ENCODE data around the gene CEP126.

Gene CEP126

GRCh38 chr11:102006835-102007566 lies 92.2 kb downstream of the CEP126 start:
- Histone ChIP-seq H4K12ac (ENCODE audit: low read depth, low read length) (no peak overlapping the region), H3K4me2 (ENCODE audit: low read length) (no peak overlapping the region), H3K14ac (ENCODE audit: low read length) (no peak overlapping the region), H2AFZ (ENCODE audit: insufficient read depth, low read length, poor library complexity) (no peak overlapping the region), H3K23ac (ENCODE audit: low read length) (no peak overlapping the region), H2BK120ac (ENCODE audit: insufficient read depth, low read length, poor library complexity) (no peak overlapping the region), H3K4me1 (ENCODE audit: control insufficient read depth in 1 of 2, insufficient read depth in 2 of 2, low read length in 2 of 2) (peaks cover 3 to 7% of the 10 kb centered on the region in 2 experiments), H3K79me2 (ENCODE audit: control insufficient read depth, insufficient read depth, low read length, poor library complexity) (no peaks in the 10 kb centered on the region), H3K27ac (ENCODE audit: low read depth, low read length) (no peak overlapping the region), H3K27me3 (ENCODE audit: insufficient read depth, low read length) (no peaks in the 10 kb centered on the region), H4K8ac (ENCODE audit: low read depth, low read length) (no peak overlapping the region), H2AK5ac (ENCODE audit: low read length) (no peak overlapping the region), H4K91ac (ENCODE audit: low read depth, low read length) (no peak overlapping the region), H3K9me3 (ENCODE audit: insufficient read depth, low read depth, low read length) (no peaks in the 10 kb centered on the region), H3K36me3 (ENCODE audit: control insufficient read depth in 1 of 2, insufficient read depth in 2 of 2, low read length in 2 of 2) (no peaks in the 10 kb centered on the region), H2BK5ac (ENCODE audit: low read depth, low read length, poor library complexity) (no peak overlapping the region), H3K9ac (ENCODE audit: low read length) (no peak overlapping the region), H3K18ac (ENCODE audit: low read length) (no peak overlapping the region), H2BK12ac (ENCODE audit: low read length) (no peak overlapping the region), H3K4ac (ENCODE audit: low read depth, low read length) (no peak overlapping the region), H3K4me3 (ENCODE audit: low read depth, low read length) (no peak overlapping the region), H3K79me1 (ENCODE audit: low read length) (peaks cover 9% of the 10 kb centered on the region)
- no CpG with 5 or more reads among the region's 7 CpGs for WGBS (ENCODE audit: extremely low coverage, insufficient coverage, insufficient read length)
- DNase-seq = no peak

GRCh38 chr11:102007567-102008437 lies 93.0 kb downstream of the CEP126 start:
- H3K18ac ChIP-seq (ENCODE audit: low read length) = no peak overlapping the region
- no peaks in the 10 kb centered on the region for H3K9me3 ChIP-seq (ENCODE audit: insufficient read depth, low read depth, low read length)
- peak; percentile 6 to 79 for DNase-seq
- H2BK5ac ChIP-seq (ENCODE audit: low read depth, low read length, poor library complexity) = no peak overlapping the region
- no peak overlapping the region for H3K4ac ChIP-seq (ENCODE audit: low read depth, low read length)
- no peak overlapping the region for H2BK12ac ChIP-seq (ENCODE audit: low read length)
- H3K23ac ChIP-seq (ENCODE audit: low read length) = no peak overlapping the region
- peaks cover 8 to 14% of the 10 kb centered on the region in 2 experiments for H3K4me1 ChIP-seq (ENCODE audit: control insufficient read depth in 1 of 2, insufficient read depth in 2 of 2, low read length in 2 of 2)
- no peak overlapping the region for H4K8ac ChIP-seq (ENCODE audit: low read depth, low read length)
- H3K4me2 ChIP-seq (ENCODE audit: low read length) = no peak overlapping the region
- no peak overlapping the region for H3K4me3 ChIP-seq (ENCODE audit: low read depth, low read length)
- no peak overlapping the region for H2AFZ ChIP-seq (ENCODE audit: insufficient read depth, low read length, poor library complexity)
- H4K12ac ChIP-seq (ENCODE audit: low read depth, low read length) = no peak overlapping the region
- no peak overlapping the region for H3K27ac ChIP-seq (ENCODE audit: low read depth, low read length)
- H3K14ac ChIP-seq (ENCODE audit: low read length) = no peak overlapping the region
- H3K36me3 ChIP-seq (ENCODE audit: control insufficient read depth in 1 of 2, insufficient read depth in 2 of 2, low read length in 2 of 2) = no peaks in the 10 kb centered on the region
- no peaks in the 10 kb centered on the region for H3K79me2 ChIP-seq (ENCODE audit: control insufficient read depth, insufficient read depth, low read length, poor library complexity)
- no peak overlapping the region for H3K9ac ChIP-seq (ENCODE audit: low read length)
- no peaks in the 10 kb centered on the region for H3K27me3 ChIP-seq (ENCODE audit: insufficient read depth, low read length)
- H2AK5ac ChIP-seq (ENCODE audit: low read length) = no peak overlapping the region
- no peak overlapping the region for H2BK120ac ChIP-seq (ENCODE audit: insufficient read depth, low read length, poor library complexity)
- no peak overlapping the region for H4K91ac ChIP-seq (ENCODE audit: low read depth, low read length)
- peaks cover 14% of the 10 kb centered on the region for H3K79me1 ChIP-seq (ENCODE audit: low read length)
- no CpG with 5 or more reads among the region's 4 CpGs for WGBS (ENCODE audit: extremely low coverage, insufficient coverage, insufficient read length)

- H3K4me2 ChIP-seq (ENCODE audit: low read length) = peak overlapping the region; percentile 49
- H3K14ac ChIP-seq (ENCODE audit: low read length) = no peak overlapping the region
- peak overlapping the region; percentile 85 for H3K27ac ChIP-seq (ENCODE audit: low read depth, low read length)
- H3K36me3 ChIP-seq (ENCODE audit: control insufficient read depth in 1 of 2, insufficient read depth in 2 of 2, low read length in 2 of 2) = no peaks in the 10 kb centered on the region
- H2BK12ac ChIP-seq (ENCODE audit: low read length) = no peak overlapping the region
- no peaks in the 10 kb centered on the region for H3K27me3 ChIP-seq (ENCODE audit: insufficient read depth, low read length)
- H3K23ac ChIP-seq (ENCODE audit: low read length) = no peak overlapping the region
- no CpG with 5 or more reads among the region's 12 CpGs for WGBS (ENCODE audit: extremely low coverage, insufficient coverage, insufficient read length)
- peaks cover 3% of the 10 kb centered on the region for H3K79me2 ChIP-seq (ENCODE audit: control insufficient read depth, insufficient read depth, low read length, poor library complexity)
- no peak overlapping the region for H3K4ac ChIP-seq (ENCODE audit: low read depth, low read length)
- H4K91ac ChIP-seq (ENCODE audit: low read depth, low read length) = no peak overlapping the region
- peaks cover 22% of the 10 kb centered on the region for H3K79me1 ChIP-seq (ENCODE audit: low read length)
- no peak overlapping the region for H4K8ac ChIP-seq (ENCODE audit: low read depth, low read length)
- no peak overlapping the region for H2BK5ac ChIP-seq (ENCODE audit: low read depth, low read length, poor library complexity)
- no peak overlapping the region for H3K9ac ChIP-seq (ENCODE audit: low read length)
- DNase-seq = peak; percentile 100
- H4K12ac ChIP-seq (ENCODE audit: low read depth, low read length) = no peak overlapping the region
- no peak overlapping the region for H2AK5ac ChIP-seq (ENCODE audit: low read length)
- H3K4me1 ChIP-seq (ENCODE audit: control insufficient read depth in 1 of 2, insufficient read depth in 2 of 2, low read length in 2 of 2) = peaks cover 15 to 22% of the 10 kb centered on the region in 2 experiments
- no peak overlapping the region for H3K18ac ChIP-seq (ENCODE audit: low read length)
- H2BK120ac ChIP-seq (ENCODE audit: insufficient read depth, low read length, poor library complexity) = no peak overlapping the region
- H3K9me3 ChIP-seq (ENCODE audit: insufficient read depth, low read depth, low read length) = no peaks in the 10 kb centered on the region
- no peak overlapping the region for H3K4me3 ChIP-seq (ENCODE audit: low read depth, low read length)
- no peak overlapping the region for H2AFZ ChIP-seq (ENCODE audit: insufficient read depth, low read length, poor library complexity)
Observed at GRCh38 chr11:102010776-102011494, 96.1 kb downstream of the CEP126 start.

GRCh38 chr11:102012946-102013345 lies 98.1 kb downstream of the CEP126 start:
- peak overlapping the region; percentile 83 for H3K27ac ChIP-seq (ENCODE audit: low read depth, low read length)
- H3K9ac ChIP-seq (ENCODE audit: low read length) = no peak overlapping the region
- peak; percentile 48 to 73 for DNase-seq
- H3K27me3 ChIP-seq (ENCODE audit: insufficient read depth, low read length) = no peaks in the 10 kb centered on the region
- H3K79me1 ChIP-seq (ENCODE audit: low read length) = peaks cover 22% of the 10 kb centered on the region
- peak overlapping the region; percentile 80 for H3K14ac ChIP-seq (ENCODE audit: low read length)
- WGBS (ENCODE audit: extremely low coverage, insufficient coverage, insufficient read length) = no CpG with 5 or more reads among the region's 3 CpGs
- no peak overlapping the region for H3K4ac ChIP-seq (ENCODE audit: low read depth, low read length)
- peaks cover 15 to 22% of the 10 kb centered on the region in 2 experiments for H3K4me1 ChIP-seq (ENCODE audit: control insufficient read depth in 1 of 2, insufficient read depth in 2 of 2, low read length in 2 of 2)
- no peak overlapping the region for H2AFZ ChIP-seq (ENCODE audit: insufficient read depth, low read length, poor library complexity)
- peak overlapping the region; percentile 5 for H3K4me2 ChIP-seq (ENCODE audit: low read length)
- H4K8ac ChIP-seq (ENCODE audit: low read depth, low read length) = peak overlapping the region; percentile 46
- H2BK120ac ChIP-seq (ENCODE audit: insufficient read depth, low read length, poor library complexity) = peak overlapping the region; percentile 98
- no peak overlapping the region for H3K18ac ChIP-seq (ENCODE audit: low read length)
- peak overlapping the region; percentile 71 for H2BK5ac ChIP-seq (ENCODE audit: low read depth, low read length, poor library complexity)
- no peaks in the 10 kb centered on the region for H3K36me3 ChIP-seq (ENCODE audit: control insufficient read depth in 1 of 2, insufficient read depth in 2 of 2, low read length in 2 of 2)
- no peak overlapping the region for H4K12ac ChIP-seq (ENCODE audit: low read depth, low read length)
- H3K9me3 ChIP-seq (ENCODE audit: insufficient read depth, low read depth, low read length) = no peaks in the 10 kb centered on the region
- no peak overlapping the region for H3K23ac ChIP-seq (ENCODE audit: low read length)
- H2AK5ac ChIP-seq (ENCODE audit: low read length) = peak overlapping the region; percentile 27
- H2BK12ac ChIP-seq (ENCODE audit: low read length) = peak overlapping the region; percentile 85
- peaks cover 3% of the 10 kb centered on the region for H3K79me2 ChIP-seq (ENCODE audit: control insufficient read depth, insufficient read depth, low read length, poor library complexity)
- H4K91ac ChIP-seq (ENCODE audit: low read depth, low read length) = peak overlapping the region; percentile 98
- H3K4me3 ChIP-seq (ENCODE audit: low read depth, low read length) = no peak overlapping the region
